GM12873 (cell line): Measurements from ENCODE around the gene FAM219A.

Source experiments
- CTCF ChIP-seq: IDR thresholded peaks from 2 replicates; pipeline ENCODE4 v1.5.1; 2012; ENCODE audit warnings: low read depth, mild to moderate bottlenecking, moderate library complexity, low read length, control low read depth; ENCODE audit not compliant: insufficient read depth; ENCODE audit errors: missing control alignments

FAM219A gene

GRCh38 chr9:34373749-34374148, 84.6 kb downstream of the FAM219A start:
- no peak for TF ChIP-seq CTCF

- TF ChIP-seq CTCF: no peak
Measured at GRCh38 chr9:34372467-34373011, 85.8 kb downstream of the FAM219A start.

GRCh38 chr9:34371886-34372466, 86.4 kb downstream of the FAM219A start:
- TF ChIP-seq CTCF: no peak

GRCh38 chr9:34370970-34371880, 87.1 kb downstream of the FAM219A start:
- TF ChIP-seq CTCF: no peak

GRCh38 chr9:34370335-34370969, 87.9 kb downstream of the FAM219A start:
- TF ChIP-seq CTCF: no peak

- TF ChIP-seq CTCF: no peak
Measured at GRCh38 chr9:34369636-34370035, 88.7 kb downstream of the FAM219A start.

- no peak for TF ChIP-seq CTCF
Measured at GRCh38 chr9:34366365-34366764, 92.0 kb downstream of the FAM219A start.
